ENCODE data around the gene ALDH18A1.

DNA sequence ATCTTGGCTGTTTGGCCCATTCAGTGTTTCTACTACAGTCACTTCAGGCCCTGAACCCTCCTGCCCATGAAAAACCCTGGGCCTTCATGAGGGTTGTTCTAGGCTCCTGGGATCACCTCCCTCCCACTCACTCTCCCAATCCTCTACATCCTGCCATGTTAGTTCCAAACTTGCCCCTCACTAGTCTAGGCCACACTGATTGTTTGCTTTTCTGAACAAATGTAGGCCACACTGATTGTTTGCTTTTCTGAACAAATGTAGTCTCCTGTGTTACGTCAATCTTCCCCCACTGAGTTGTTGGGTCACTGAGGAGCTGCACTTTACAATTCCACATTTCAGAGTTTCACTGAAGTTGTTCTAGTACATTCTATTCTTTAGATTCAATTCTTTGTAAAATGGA, 5.3 kb upstream of the ALDH18A1 start:
- TF ChIP-seq, protein P1, sequence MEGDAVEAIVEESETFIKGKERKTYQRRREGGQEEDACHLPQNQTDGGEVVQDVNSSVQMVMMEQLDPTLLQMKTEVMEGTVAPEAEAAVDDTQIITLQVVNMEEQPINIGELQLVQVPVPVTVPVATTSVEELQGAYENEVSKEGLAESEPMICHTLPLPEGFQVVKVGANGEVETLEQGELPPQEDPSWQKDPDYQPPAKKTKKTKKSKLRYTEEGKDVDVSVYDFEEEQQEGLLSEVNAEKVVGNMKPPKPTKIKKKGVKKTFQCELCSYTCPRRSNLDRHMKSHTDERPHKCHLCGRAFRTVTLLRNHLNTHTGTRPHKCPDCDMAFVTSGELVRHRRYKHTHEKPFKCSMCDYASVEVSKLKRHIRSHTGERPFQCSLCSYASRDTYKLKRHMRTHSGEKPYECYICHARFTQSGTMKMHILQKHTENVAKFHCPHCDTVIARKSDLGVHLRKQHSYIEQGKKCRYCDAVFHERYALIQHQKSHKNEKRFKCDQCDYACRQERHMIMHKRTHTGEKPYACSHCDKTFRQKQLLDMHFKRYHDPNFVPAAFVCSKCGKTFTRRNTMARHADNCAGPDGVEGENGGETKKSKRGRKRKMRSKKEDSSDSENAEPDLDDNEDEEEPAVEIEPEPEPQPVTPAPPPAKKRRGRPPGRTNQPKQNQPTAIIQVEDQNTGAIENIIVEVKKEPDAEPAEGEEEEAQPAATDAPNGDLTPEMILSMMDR (IDR thresholded peaks at IDR 0.05; ENCODE audit: low read depth, low read length) = no peak
- no peak for TF ChIP-seq POLR2A (IDR thresholded peaks at IDR 0.05; ENCODE audit: extremely low read depth, insufficient read length)

All from NB4 (cell line).